NCI-H1417 treated with DMSO at 0.1 percent for 48 hours (cell line): ENCODE results near the gene AKAIN1.

ENCODE experiments used
- DNase-seq: peaks from one replicate; lab custom pipeline; 2025; lab: John Stamatoyannopoulos, UW

AKAIN1 gene

DNA sequence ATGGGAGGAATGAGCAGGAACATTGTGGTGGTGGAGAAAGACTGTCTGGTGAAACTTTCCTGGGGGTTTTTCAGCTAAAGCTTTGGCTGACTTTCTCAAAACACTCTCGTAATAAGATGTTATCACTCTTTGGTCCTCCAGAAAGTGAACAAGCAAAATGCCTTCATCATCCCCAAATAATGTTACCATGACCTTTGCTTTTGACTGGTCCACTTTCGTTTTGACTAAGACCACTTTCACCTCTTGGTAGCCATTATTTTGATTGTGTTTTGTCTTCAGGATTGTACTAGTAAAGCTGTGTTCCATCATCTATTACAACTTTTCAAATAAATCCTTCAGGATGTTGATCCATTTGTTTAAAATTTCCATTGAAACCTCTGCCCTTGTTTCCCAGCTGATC lies 103.2 kb downstream of the AKAIN1 start:
- DNase-seq, result no peak
